Neural cell (in vitro differentiated cells): ENCODE data around the gene CAST. TPM values are rescaled to one million over a fixed set of nuclear protein-coding genes. Genes with fewer than 3 reads are reported as not detected.

Experiments
- H2AFZ ChIP-seq: fragments of 200-600, 300-800 bp; sonication (generic), shearing (Covaris generic); 2 replicates; pipeline ENCODE4 v1.6.0; 2014; ENCODE audit warnings: low read depth, mild to moderate bottlenecking, antibody characterized with exemption, low read length, moderate library complexity
- H3F3A ChIP-seq: fragments of 200-600 bp; shearing (Covaris generic); 2 replicates; pipeline ENCODE4 v1.6.1; 2016; ENCODE audit warnings: mild to moderate bottlenecking, moderate library complexity, mixed read lengths, antibody characterized with exemption, low read length; ENCODE audit not compliant: insufficient read depth, poor library complexity, severe bottlenecking
- H3K27ac ChIP-seq: fragments of 200-600, 300-800 bp; sonication (generic), shearing (Covaris generic); 2 replicates; pipeline ENCODE4 v1.5.1; 2014; ENCODE audit warnings: mild to moderate bottlenecking, low read length, moderate library complexity
- H3K27me3 ChIP-seq: fragments of 300-800, 200-600 bp; sonication (generic), shearing (Covaris generic); 2 replicates; pipeline ENCODE4 v1.6.0; 2014; ENCODE audit warnings: mild to moderate bottlenecking, low read depth, low read length, moderate library complexity; ENCODE audit not compliant: insufficient read depth
- H3K36me3 ChIP-seq: fragments of 300-800, 200-600 bp; sonication (generic), shearing (Covaris generic); 2 replicates; pipeline ENCODE4 v1.5.1; 2014; ENCODE audit warnings: mild to moderate bottlenecking, antibody characterized with exemption, low read length, moderate library complexity; ENCODE audit not compliant: insufficient read depth
- H3K4me2 ChIP-seq: fragments of 300-800, 200-600 bp; sonication (generic), shearing (Covaris generic); 2 replicates; pipeline ENCODE4 v1.6.0; 2014; ENCODE audit warnings: mild to moderate bottlenecking, low read length
- H3K4me3 ChIP-seq: fragments of 300-800, 200-600 bp; sonication (generic), shearing (Covaris generic); 2 replicates; pipeline ENCODE4 v1.5.1; 2014; ENCODE audit warnings: mild to moderate bottlenecking, low read length, moderate library complexity
- H3K79me2 ChIP-seq: fragments of 200-600 bp; shearing (Covaris generic); replicated peaks from 2 replicates; pipeline ENCODE4 v1.6.0; 2014; ENCODE audit warnings: mild to moderate bottlenecking, low read length, moderate library complexity; ENCODE audit not compliant: insufficient read depth
- H3K9ac ChIP-seq: fragments of 300-800, 200-600 bp; sonication (generic), shearing (Covaris generic); 2 replicates; pipeline ENCODE4 v1.6.1; 2016; ENCODE audit warnings: mild to moderate bottlenecking, low read length, mixed read lengths
- H3K9me2 ChIP-seq: fragments of 200-600 bp; shearing (Covaris generic); 2 replicates; pipeline ENCODE4 v1.6.1; 2016; ENCODE audit warnings: mild to moderate bottlenecking, low read length, mixed read lengths; ENCODE audit not compliant: insufficient read depth
- H3K9me3 ChIP-seq: fragments of 200-600, 300-800 bp; sonication (generic), shearing (Covaris generic); 2 replicates; pipeline ENCODE4 v1.6.1; 2016; ENCODE audit warnings: mild to moderate bottlenecking, mixed run types, low read length, moderate library complexity, mixed read lengths
- H4K20me1 ChIP-seq: fragments of 200-600 bp; shearing (Covaris generic); 2 replicates; pipeline ENCODE4 v1.6.1; 2016; ENCODE audit warnings: mild to moderate bottlenecking, mixed run types; ENCODE audit not compliant: insufficient read depth
- CTCF ChIP-seq: fragments of 450-650 bp; IDR thresholded peaks from 2 replicates; pipeline ENCODE4 v1.5.1; 2014; ENCODE audit warnings: antibody characterized with exemption, mild to moderate bottlenecking, moderate library complexity; ENCODE audit not compliant: poor library complexity, severe bottlenecking
- EP300 ChIP-seq: fragments of 450-650 bp; conservative IDR thresholded peaks from 2 replicates; pipeline ENCODE4 v1.6.1; 2014; ENCODE audit warnings: antibody characterized with exemption, mild to moderate bottlenecking, moderate library complexity; ENCODE audit not compliant: poor library complexity, severe bottlenecking
- EZH2 ChIP-seq: fragments of 200-600, 300-800 bp; shearing (Covaris generic), sonication (generic); IDR thresholded peaks from 2 replicates; pipeline ENCODE4 v1.6.1; 2014; ENCODE audit warnings: antibody characterized with exemption, low read length, borderline replicate concordance, mild to moderate bottlenecking; ENCODE audit not compliant: insufficient read depth, poor library complexity, severe bottlenecking
- MXI1 ChIP-seq: fragments of 450-650 bp; conservative IDR thresholded peaks from 2 replicates; pipeline ENCODE4 v1.6.1; 2014; ENCODE audit warnings: antibody characterized with exemption, mild to moderate bottlenecking; ENCODE audit not compliant: poor library complexity, severe bottlenecking
- POLR2AphosphoS5 ChIP-seq: IDR thresholded peaks from 2 replicates; pipeline ENCODE4 v1.6.1; 2012
- RAD21 ChIP-seq: fragments of 450-650 bp; conservative IDR thresholded peaks from 2 replicates; pipeline ENCODE4 v1.6.1; 2014; ENCODE audit warnings: antibody characterized with exemption, mild to moderate bottlenecking, moderate library complexity
- REST ChIP-seq: IDR thresholded peaks from 2 replicates; pipeline ENCODE4 v1.6.1; 2012; ENCODE audit warnings: borderline replicate concordance
- SMC3 ChIP-seq: fragments of 450-650 bp; conservative IDR thresholded peaks from 2 replicates; pipeline ENCODE4 v1.6.1; 2014; ENCODE audit warnings: antibody characterized with exemption, mild to moderate bottlenecking, moderate library complexity; ENCODE audit not compliant: poor library complexity
- TAF1 ChIP-seq: IDR thresholded peaks from 2 replicates; pipeline ENCODE4 v1.6.1; 2012; ENCODE audit warnings: low read depth
- polyA plus RNA-seq: library from polyadenylated mRNA; depleted of rRNA; stranded (reverse); fragments of >200 nt; gene quantifications from 2 replicates; pipeline ENCODE4 v1.2.3, GENCODE V29; 2014

The CAST gene
- polyA plus RNA-seq, 1 donor from 2014 or later: 8.4 TPM

GRCh38 chr5:96772111-96772510 lies 109.9 kb downstream of the CAST start:
- Histone ChIP-seq H3K36me3 (peaks cover 3% of the 10 kb centered on the region), H3K9me3 (no peaks in the 10 kb centered on the region), H3K4me2 (no peak overlapping the region), H3K79me2 (no peaks in the 10 kb centered on the region), H4K20me1 (no peaks in the 10 kb centered on the region), H3F3A (no peaks in the 10 kb centered on the region), H3K27me3 (no peaks in the 10 kb centered on the region), H3K9me2 (no peaks in the 10 kb centered on the region), H2AFZ (no peak overlapping the region), H3K9ac (no peak overlapping the region), H3K27ac (no peak overlapping the region), H3K4me3 (no peak overlapping the region)
- TF ChIP-seq REST (no peak), EZH2 (no peak), CTCF (no peak), TAF1 (no peak), EP300 (no peak), RAD21 (no peak), POLR2AphosphoS5 (no peak), MXI1 (no peak), SMC3 (no peak)

GRCh38 chr5:96772542-96772941 lies 110.4 kb downstream of the CAST start:
- Histone ChIP-seq H3K27ac (no peak overlapping the region), H3K9me2 (no peaks in the 10 kb centered on the region), H3K9ac (no peak overlapping the region), H3K9me3 (no peaks in the 10 kb centered on the region), H3K4me3 (no peak overlapping the region), H3K36me3 (peaks cover 3% of the 10 kb centered on the region), H3K4me2 (no peak overlapping the region), H3K27me3 (no peaks in the 10 kb centered on the region), H3K79me2 (no peaks in the 10 kb centered on the region), H4K20me1 (no peaks in the 10 kb centered on the region), H3F3A (no peaks in the 10 kb centered on the region), H2AFZ (no peak overlapping the region)
- TF ChIP-seq CTCF (no peak), RAD21 (no peak), SMC3 (no peak), MXI1 (no peak), TAF1 (no peak), EZH2 (no peak), REST (no peak), EP300 (no peak), POLR2AphosphoS5 (no peak)
